ENCODE results near the gene ZFYVE28. TPM values are rescaled to one million over a fixed set of nuclear protein-coding genes. Genes with fewer than 3 reads are reported as not detected.

ZFYVE28 gene
- total RNA-seq, 2 experiments from 2014 or later: 26.2 to 28.0 TPM

DNA sequence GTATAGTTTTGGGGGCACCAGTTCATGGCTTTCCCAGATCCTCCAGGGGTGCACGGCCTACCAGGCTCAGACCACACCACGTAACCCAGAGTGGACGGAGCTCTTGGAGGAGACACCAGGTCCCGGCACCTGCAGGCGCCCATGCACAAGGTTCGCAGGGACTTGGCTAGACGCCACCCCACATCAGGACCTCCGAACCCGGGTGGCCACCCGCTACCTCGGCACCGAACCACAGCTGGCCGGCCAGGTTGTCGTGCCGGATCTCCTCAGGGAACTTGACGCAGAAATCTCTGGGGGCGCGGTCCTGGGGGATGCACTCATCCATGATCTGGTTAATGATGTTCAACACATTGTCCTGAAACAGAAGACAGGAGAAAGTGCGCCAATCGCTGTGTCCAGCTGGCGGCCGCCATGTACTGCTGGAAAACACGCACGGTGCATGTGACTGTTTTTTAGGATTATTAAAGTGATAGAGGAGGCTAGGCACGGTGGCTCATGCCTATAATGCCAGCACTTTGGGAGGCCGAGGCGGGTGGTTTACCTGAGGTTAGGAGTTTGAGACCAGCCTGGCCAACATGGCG is 77.1 kb downstream of the ZFYVE28 start:
- ChIA-PET POLR2A (no interaction called here), CTCF (no interaction called here)
- intact Hi-C loops (cut with DNase I, micrococcal nuclease): no loop called here
- Mint-ChIP-seq H3K36me3 (ENCODE audit: low read depth) (peaks cover 38% of the 10 kb centered on the region), H3K27me3 (no peaks in the 10 kb centered on the region), H3K9me3 (no peaks in the 10 kb centered on the region), H3K4me1 (ENCODE audit: low read depth) (no peaks in the 10 kb centered on the region), H3K27ac (no peak overlapping the region), H3K4me3 (no peak overlapping the region)
- Histone ChIP-seq H3K9me3 (ENCODE audit: control insufficient read depth in 1 of 2, insufficient read depth in 1 of 2, low read length in 2 of 2) (peaks cover 0 to 4% of the 10 kb centered on the region in 2 experiments), H3K27ac (ENCODE audit: low read depth in 1 of 2, low read length in 2 of 2) (no peak overlapping the region), H3K27me3 (ENCODE audit: control insufficient read depth in 1 of 2, insufficient read depth in 2 of 2, low read length in 2 of 2) (no peaks in the 10 kb centered on the region), H3K4me1 (ENCODE audit: insufficient read depth, low read length) (no peaks in the 10 kb centered on the region), H3K36me3 (ENCODE audit: insufficient read depth, low read length) (peaks cover 24% of the 10 kb centered on the region), H3K4me3 (ENCODE audit: low read length) (no peak overlapping the region)
- ATAC-seq (ENCODE audit: poor library complexity) (no peak), DNase-seq (peak in 1 of 14 experiments; percentile 29)
- TF ChIP-seq CTCF (IDR thresholded peaks at IDR 0.05): no peak

GRCh38 chr4:2340272-2341061 is 78.0 kb downstream of the ZFYVE28 start:
- no peak for ATAC-seq (ENCODE audit: poor library complexity)
- H3K27ac Mint-ChIP-seq: no peak overlapping the region

More at GRCh38 chr4:2340272-2341061, 78.0 kb downstream of the ZFYVE28 start:
- Mint-ChIP-seq H3K4me3 (no peak overlapping the region), H3K36me3 (ENCODE audit: low read depth) (peaks cover 42% of the 10 kb centered on the region), H3K9me3 (no peaks in the 10 kb centered on the region), H3K27me3 (no peaks in the 10 kb centered on the region), H3K4me1 (ENCODE audit: low read depth) (no peaks in the 10 kb centered on the region)
- intact Hi-C loops (cut with DNase I, micrococcal nuclease): no loop called here
- Histone ChIP-seq H3K27ac (ENCODE audit: low read depth in 1 of 2, low read length in 2 of 2) (no peak overlapping the region), H3K9me3 (ENCODE audit: control insufficient read depth in 1 of 2, insufficient read depth in 1 of 2, low read length in 2 of 2) (no peaks in the 10 kb centered on the region), H3K4me1 (ENCODE audit: insufficient read depth, low read length) (no peaks in the 10 kb centered on the region), H3K27me3 (ENCODE audit: control insufficient read depth in 1 of 2, insufficient read depth in 2 of 2, low read length in 2 of 2) (no peaks in the 10 kb centered on the region), H3K36me3 (ENCODE audit: insufficient read depth, low read length) (peaks cover 29% of the 10 kb centered on the region), H3K4me3 (ENCODE audit: low read length) (no peak overlapping the region)
- TF ChIP-seq CTCF (IDR thresholded peaks at IDR 0.05): no peak
- peak in 1 of 14 experiments; percentile 22 for DNase-seq
- POLR2A ChIA-PET: no interaction called here
- CTCF ChIA-PET: no interaction called here

Data from CD4-positive, alpha-beta T cell (primary cell).